HG03139 (cell line): ENCODE data around the gene LMCD1.
"Not testable (repeated sequence)": the region's sequence is repeated elsewhere in the genome, so short reads cannot be mapped to it uniquely, and the experiment has no call there.

Source experiments
- ATAC-seq: cut with Tn5 transposase; IDR thresholded peaks from one replicate; pipeline ENCODE4 v1.9.1; 2021; ENCODE audit not compliant: unreplicated experiment

Gene LMCD1

DNA sequence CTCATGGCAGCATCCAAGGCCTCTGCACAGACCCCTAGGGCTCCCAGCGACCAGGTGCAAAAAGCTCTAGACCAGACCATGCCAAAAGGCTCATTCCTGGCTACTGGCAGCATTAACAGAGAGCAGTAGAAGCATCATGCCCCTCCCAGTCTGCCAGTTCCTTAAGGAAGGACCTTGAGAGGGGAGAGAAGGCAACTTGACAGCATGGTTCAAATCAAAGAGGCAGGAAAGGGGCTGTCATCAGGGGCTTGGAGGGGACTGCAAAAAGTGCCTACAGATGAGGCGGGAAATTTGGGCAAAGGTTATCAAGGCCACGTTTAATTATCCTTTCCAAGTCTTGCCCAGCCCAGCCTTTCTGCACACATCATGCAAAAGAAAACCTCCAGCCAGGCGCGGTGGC is 78.3 kb downstream of the LMCD1 start:
- ATAC-seq, result no peak

DNA sequence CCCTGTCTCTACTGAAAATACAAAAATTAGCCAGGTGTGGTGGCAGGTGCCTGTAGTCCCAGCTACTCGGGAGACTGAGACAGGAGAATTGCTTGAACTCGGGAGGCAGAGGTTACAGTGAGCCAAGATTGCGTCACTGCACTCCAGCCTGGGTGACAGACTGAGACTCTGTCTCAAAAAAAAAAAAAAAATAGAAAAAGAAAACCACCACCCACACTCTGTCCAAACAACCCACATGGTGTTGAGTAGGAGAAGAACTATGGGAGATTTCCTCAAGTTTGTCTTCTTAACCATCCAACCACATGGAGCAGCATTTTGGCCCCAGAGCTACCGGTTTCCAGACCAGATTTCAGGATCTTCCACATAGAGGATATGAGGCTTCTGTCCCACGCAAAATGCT is 78.8 kb downstream of the LMCD1 start:
- not testable (repeated sequence) for ATAC-seq

DNA sequence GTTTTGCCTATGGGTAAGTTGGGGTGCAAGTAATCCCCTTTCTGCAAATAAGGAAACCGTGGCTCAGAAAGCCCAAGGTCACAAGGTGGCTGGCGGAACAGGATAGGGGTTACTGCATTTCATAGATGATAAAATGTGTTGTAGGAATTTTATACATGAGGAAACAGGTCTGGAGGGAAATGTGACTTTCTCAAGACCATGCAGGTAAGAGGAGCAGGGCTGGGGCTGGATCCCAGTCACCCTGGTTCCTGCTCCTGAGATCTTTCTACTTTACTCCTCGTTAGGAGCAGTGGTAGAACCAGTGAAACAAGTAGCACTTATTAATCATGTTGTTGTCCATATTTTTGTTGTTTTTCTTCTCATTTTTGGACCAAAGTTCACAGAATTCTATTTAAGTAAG is 79.8 kb downstream of the LMCD1 start:
- ATAC-seq, result no peak

DNA sequence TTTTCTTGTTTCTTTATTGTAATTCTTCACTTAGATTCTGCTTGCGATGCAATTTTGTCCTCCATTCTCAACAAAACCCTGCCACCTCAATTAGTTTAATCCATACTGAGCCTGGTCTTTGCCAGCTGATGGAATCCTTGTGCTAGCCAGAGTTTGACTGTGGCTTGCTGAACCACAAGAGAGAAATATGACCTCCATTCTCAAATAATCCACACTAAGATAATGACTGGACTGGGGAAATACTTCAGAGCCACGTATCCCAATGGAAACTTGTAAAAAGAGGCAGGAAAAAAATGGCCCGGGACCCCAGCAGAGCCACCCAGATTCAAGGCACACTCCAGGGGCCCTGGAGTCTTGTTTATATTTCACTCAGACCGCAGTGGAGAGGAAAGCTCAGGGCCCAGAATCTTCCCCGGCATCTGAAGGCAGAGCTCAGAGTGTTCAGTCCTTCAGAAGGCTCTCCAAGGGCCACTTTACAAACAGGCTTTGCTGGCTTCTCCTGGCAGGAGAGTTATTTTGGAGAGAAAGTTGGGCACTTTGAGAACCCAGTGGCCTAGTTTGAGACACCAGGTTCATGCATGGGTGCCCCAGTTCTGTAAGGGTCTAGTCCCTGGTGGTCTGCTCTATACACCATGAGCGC is 80.3 kb downstream of the LMCD1 start:
- no peak for ATAC-seq

DNA sequence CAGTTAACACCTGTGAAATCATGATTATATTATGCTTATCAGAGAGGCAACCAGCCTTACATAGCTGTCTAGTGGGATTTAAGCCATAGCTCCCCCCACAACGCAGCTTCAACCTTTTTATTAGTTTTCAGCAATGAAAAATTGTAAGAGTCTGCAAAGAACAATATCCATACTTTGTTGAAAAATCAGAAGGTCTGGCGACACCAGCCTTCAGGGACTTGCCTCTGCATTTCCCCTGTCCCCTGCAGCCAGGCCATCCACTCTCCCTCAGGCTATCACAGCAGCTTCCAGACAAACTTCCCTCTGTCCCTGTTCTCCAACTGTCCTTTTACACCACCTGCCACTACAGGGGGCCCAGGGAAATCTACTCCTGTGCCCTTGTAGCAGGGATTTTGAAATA is 83.0 kb downstream of the LMCD1 start:
- no peak for ATAC-seq

DNA sequence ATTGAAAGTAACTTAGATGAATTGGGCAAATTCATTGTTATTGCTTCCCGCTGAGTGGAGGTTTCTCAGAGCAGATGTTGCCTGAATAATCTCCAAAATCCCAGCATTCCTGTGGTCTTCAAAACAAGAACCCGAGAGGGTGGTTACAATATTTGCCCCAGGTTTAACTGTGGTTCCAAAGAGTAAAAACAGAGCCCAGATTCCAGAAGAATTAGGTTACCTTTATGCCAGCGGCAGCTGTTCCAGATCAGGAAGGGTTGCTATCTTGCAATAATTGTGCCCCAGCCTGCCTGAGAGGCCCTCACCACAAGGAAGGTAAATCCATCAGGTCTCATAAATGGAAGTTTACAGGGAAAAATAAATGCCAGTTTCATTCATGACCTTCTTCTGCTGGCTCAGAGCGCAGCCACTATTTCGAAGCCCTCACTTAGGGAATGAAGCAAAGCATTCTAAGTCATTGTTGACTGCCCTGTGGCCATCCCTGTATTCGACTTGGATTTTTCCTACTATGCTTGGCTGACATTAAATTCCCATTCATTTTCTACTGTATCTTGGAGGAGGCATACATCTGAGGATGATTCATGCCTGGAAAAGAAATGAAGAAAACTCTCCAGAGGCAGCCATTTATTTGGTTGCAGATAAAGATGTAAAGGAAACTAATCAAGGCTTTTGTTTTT is 88.4 kb downstream of the LMCD1 start:
- no peak for ATAC-seq

DNA sequence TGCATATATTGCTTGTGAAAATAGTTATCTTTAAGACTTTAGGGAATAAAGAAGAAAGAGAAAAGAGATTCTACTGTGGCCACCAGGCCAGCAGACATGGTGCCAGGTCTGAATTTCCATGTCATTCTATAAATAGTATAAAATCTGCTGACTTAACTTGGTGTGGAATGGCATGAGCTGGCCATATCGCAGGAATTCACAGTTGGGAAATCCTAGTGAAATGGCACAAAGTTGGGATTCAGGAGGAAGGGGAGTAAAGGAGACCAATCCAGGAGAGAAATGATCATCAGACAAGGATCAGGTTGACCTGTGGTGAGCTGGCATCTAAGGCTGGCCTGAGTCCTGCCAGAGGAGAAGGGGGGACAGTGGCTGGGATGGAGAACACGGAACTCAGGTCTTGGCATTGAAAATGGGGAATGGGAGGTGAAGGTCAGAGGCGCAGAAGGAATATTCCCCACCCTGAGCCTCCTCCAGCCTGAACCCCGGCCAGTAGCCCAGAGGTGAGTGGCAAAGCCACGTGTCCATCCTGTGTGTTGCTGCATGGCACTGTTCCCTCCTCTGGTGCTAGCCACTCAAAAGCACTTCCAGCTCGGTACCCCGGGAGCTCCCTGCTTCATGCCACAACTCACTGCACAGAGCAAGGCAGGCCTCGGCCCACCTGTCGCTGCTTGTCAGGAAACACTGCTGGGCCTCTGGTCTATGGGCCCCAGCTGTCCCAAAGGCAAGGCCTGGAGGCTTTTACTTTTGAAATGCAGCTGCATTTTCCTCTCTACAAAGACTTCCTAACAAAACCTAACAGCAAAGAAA is 91.6 kb downstream of the LMCD1 start:
- ATAC-seq, result no peak

DNA sequence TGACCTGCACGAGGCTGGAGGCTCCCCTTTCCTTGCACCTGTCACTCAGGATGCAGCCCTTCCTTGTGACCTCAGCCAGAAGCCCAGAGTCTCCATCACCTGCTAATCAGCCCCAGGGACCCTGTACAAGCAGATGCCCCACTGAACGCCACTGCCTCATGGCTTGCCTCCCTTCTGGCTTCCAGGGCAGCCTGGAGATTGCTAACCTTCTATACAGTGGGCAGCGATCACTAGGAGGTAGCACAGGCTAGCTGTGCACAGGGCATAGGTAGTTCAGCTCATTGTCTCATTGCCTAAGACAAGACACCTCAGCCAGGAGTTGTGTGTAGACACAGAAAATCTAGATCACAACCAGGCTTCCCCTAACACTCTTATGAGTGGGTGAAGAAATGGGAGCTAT is 93.6 kb downstream of the LMCD1 start:
- ATAC-seq, result no peak

DNA sequence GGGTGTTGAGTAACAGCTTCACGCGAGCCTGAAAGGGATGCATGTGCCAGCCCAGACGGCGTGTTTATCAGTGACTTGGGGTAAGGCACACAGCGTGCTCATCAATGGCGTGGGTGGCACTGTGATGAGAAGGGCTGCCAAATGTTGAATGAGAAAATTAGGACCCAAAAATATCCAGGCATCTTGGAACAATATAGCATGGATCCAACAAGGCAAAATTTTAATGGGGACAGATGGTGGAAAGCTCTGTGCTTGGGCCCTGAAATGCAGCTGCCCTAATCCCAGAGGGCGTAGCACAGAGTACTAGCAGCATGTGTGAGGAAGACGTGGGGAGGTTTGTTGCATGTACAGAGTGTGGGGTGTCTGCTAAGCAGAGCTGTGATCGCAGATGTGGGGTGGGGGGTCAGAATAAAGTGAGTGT is 94.1 kb downstream of the LMCD1 start:
- ATAC-seq, result no peak

DNA sequence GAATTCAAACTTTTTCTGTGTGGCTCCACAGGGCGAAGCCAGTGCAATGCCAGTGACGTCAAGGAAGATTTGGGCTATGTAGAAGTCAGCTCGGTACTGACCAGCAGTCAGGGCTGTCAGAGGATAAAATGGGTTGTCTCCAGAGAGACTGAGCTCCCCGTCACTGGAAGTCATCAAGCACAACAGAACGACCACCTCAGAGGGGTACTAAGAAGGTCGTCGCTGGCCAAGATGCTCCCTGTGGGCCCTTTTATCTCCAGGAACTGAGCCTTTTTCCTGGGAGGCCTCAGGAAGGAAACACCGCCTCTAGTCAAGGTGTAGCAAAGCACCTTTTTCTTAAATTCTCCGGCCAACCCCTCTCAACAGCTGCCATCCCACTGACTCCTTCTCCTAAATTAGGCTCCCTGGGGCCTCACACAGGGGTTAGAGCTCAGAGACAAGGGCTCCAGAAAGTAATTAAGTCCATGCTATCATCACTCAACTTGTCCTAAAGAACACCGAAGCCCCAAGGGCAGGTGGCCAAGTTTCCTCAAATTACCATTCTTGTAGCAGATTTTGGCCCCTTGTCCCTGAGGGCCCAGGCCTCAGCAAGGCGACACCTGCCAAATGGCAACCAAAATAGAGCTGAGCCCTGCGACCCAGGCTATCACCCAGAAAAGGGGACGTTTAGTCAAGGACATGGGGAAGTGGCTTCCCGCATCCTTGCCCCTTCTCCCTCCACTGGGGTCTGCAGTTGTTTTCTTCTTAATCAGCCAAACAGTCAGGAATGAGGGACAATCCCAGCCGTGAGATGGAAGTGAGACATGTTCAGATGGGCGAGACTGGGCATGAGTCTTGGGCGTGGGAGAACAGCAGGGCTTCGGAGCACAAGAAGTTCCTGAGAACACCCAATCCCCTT is 94.9 kb downstream of the LMCD1 start:
- ATAC-seq, result no peak

DNA sequence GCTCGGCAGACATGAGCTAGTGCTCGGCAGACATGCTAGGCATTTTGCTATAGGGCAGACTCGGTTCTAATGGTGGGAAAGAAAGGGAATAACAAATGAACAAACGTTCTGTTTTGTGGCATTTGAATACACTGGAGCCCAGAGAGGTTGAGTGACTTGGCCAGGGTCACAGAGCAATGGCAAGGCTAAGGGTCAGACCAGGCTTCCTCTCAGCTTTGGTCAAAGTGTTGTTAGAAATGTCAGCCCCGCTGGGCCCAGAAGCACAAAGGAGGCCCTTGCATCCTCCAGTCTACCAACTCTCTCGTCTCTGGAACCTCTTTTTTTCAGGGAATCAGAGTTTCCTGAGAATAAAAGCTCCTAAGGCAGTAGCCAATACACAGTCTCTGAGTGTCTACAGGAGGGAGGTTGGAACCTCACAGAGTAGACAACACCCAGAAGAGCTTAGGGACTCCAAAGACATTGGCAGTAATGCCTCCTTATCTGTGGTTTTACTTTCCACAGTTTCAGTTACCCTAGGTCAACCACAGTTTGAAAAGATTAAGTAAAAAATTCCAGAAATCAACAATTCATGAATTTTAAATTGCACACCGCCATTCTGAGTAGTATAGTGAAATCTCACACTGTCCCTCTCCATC is 95.7 kb downstream of the LMCD1 start:
- no peak for ATAC-seq

DNA sequence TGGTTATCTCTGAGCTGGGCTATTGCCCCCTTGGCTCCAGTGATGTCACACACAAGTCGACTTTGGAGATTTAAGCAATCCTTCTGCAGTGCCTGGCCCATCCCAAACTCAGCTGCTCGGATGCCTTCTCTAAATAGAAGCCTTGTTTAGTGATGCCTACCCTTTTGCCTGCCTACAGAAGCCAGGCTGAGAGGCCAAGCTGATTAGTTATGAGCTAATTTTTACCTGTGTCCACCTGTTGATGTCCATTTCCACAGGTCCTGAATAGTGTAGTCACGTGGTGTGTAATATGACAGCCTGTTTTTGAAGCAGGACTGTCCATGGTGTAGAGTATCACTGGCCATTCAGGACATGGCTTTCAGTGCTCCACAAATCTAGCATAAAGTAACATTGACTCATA is 97.5 kb downstream of the LMCD1 start:
- no peak for ATAC-seq

DNA sequence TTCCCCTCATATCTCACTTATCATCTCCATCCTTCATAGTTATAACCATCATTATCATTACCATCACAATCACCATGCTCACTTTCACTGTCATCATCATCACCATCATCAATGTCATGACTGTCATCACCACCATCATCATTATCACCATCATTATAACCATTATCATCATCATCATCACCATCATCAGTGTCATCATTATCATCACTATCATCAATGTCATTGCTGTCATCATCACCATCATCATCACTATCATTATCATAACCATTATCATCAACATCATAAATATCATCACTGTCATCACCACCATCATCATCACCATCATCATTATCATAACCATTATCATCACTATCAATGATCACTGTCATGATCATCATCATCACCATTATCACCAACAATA is 98.8 kb downstream of the LMCD1 start:
- ATAC-seq, result no peak

DNA sequence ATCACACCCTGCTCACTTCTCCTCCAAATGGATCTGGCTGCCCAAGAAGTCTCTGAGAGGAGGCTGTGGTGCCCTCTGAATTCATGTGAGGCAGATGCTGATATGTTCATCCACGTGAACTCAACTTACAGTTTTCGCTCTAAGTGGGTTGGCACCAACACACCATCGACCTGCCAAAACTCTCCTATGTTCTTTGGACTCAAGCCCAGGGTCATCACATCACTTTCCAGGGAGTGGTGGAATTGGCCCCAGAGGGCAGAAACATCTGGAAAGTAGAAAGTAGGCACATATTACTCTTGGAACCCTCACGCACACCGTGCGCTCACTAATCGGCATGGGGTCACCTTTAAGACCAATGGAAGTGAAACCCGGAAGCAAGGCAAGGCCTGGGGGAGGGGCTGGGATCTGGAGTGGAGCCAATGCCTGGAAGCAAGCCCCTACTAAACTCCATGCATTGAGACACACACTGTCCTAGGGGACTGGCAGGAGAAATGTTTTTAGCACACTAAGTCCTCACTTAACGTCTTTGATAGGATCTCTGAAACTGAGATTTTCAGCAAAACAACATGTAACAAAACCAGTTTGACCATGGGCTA is 101.6 kb downstream of the LMCD1 start:
- ATAC-seq, result no peak

DNA sequence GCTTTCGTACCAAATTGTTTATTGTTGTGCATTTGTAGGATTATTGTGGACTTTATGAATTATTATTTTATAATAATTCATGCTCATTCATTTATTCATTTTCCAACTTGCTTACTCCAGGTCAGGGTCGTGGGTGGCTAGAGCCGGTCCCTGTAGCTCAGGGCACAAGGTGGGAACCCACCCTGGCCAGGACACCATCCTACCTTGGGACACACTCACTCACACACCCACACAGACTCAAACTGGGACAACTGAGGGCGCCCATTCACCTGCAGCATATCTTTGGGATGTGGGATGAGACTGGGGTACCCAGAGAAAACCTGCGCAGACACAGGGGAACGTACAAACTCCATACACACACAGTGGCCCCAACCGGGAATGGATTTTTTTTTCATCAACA is 102.4 kb downstream of the LMCD1 start:
- ATAC-seq, result no peak

DNA sequence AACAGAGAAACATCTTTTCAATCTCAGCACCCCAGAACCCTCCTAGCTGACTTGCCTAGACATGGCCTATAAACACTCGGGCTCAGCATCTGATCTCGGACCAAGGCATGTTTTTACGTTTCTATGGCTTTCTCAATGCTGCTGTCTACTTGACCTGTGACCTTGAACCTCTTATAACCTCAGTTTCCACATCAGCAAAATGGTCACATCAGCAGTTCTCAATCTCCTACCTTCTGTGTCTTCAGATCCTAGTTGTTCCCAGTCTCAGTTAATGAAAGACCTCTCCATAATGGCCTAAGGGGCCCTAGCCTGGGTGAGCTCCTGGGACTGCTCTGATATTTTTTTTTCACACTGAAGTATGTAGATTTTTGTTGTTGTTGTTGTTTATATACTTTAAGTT is 103.4 kb downstream of the LMCD1 start:
- ATAC-seq, result no peak

DNA sequence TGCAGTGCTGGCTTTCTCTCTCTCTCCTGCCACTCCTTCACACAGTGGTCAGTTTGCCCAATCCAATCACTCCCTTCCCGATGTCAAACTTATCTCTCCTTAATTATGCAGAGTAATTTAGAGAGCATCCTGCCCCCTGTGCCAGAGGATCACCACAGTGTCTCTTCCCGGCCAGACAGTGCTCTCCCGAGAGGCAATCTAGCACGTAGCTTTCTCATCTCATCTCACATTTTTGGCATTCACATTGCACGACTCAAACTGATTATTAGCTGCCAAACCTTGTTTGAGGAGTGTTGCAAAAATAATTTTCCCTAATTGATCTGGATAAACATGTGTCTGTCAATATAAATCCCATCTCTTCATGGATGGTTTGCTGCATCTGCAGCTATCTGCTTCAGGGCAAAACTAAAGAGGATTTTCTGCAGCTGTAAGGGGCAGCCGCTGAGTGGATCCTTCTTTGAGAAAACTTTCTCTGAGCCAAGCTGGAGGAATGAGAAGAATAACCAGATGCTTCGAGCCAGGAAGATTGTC is 105.1 kb downstream of the LMCD1 start:
- no peak for ATAC-seq

DNA sequence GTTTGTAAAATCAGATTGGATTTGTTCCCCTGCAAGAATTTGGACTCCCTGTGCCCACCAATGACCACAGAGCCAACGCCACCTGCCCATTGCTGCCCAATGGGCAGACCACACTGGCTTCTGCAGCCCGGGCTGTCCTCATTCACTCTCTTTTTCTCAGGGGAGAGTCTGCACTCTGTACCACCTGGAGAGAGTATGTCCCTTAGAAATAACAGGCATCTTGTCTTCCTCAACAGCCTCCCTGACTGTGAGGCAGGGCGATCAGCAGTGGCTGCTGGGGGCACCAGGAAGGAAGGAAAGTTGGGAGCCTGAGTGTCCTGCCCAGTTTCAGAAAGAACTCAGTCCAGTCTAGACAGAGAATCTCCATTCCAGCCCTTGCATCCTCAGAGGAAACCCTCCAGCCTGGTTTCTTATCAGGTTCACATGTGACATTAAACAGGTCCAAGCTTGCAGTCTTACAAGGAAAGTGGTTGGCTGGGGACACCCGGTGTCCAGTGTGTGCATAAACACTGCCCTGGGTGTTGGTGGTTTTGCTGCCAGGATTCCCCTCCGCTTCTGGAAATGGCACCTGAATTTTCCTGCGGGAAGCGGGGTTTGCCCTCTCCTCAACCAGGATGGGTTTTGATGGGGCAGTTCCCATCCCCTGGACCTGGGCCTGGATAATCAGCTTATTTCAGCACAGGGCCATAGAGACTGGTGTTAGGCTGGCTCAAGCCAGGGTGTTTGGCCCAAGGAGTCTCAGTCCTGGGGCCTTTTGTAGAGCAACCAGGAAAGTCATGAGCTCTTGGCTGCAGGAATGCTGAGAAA is 105.8 kb downstream of the LMCD1 start:
- no peak for ATAC-seq
